DND-41 (cell line): ENCODE results near the gene COX5A.

Source experiments
- ATAC-seq: fragments of 200-7000 bp; cut with Tn5 transposase; 3 replicates; pipeline ENCODE4 v1.9.1; 2021; ENCODE audit warnings: low read depth; ENCODE audit not compliant: insufficient read depth
- DNase-seq: peaks from one replicate; pipeline ENCODE4 v3.0.0-alpha.2; 2020
- H2AFZ ChIP-seq: 2 replicates; pipeline ENCODE4 v1.6.0; 2012; ENCODE audit warnings: low read depth, low read length
- H3K27ac ChIP-seq: 2 replicates; pipeline ENCODE4 v1.5.1; 2012; ENCODE audit warnings: low read length, inconsistent platforms
- H3K27me3 ChIP-seq: fragments of 200-600 bp; sonication (generic); 2 replicates; pipeline ENCODE4 v1.6.0; 2012; ENCODE audit warnings: low read length, mild to moderate bottlenecking, inconsistent platforms; ENCODE audit not compliant: insufficient read depth, poor library complexity
- H3K36me3 ChIP-seq: 2 replicates; pipeline ENCODE4 v1.5.1; 2012; ENCODE audit warnings: low read length, inconsistent platforms; ENCODE audit not compliant: insufficient read depth
- H3K4me1 ChIP-seq: 2 replicates; pipeline ENCODE4 v1.5.1; 2012; ENCODE audit warnings: mild to moderate bottlenecking, low read length; ENCODE audit not compliant: insufficient read depth
- H3K4me2 ChIP-seq: 2 replicates; pipeline ENCODE4 v1.6.0; 2012; ENCODE audit warnings: mild to moderate bottlenecking, moderate library complexity, low read length, inconsistent platforms; ENCODE audit not compliant: insufficient read depth
- H3K4me3 ChIP-seq, 2 experiments: fragments of 200-600 bp in 1 of 2; shearing (Covaris generic) in 1 of 2; 2 replicates each; pipeline ENCODE4 v1.5.1; 2012 to 2016; ENCODE audit warnings: inconsistent platforms in 2 of 2, low read length in 2 of 2, mild to moderate bottlenecking in 2 of 2, low read depth in 1 of 2, moderate library complexity in 1 of 2
- H3K79me2 ChIP-seq: 2 replicates; pipeline ENCODE4 v1.6.0; 2012; ENCODE audit warnings: low read length, inconsistent platforms; ENCODE audit not compliant: insufficient read depth
- H3K9ac ChIP-seq: 2 replicates; pipeline ENCODE4 v1.6.0; 2012; ENCODE audit warnings: low read depth, mild to moderate bottlenecking, inconsistent platforms, low read length, moderate library complexity
- H3K9me3 ChIP-seq: 2 replicates; pipeline ENCODE4 v1.5.1; 2012; ENCODE audit warnings: low read length, moderate library complexity, mild to moderate bottlenecking, inconsistent platforms; ENCODE audit not compliant: insufficient read depth, severe bottlenecking
- H4K20me1 ChIP-seq: 2 replicates; pipeline ENCODE4 v1.6.0; 2012; ENCODE audit warnings: low read length; ENCODE audit not compliant: insufficient read depth
- EZH2 ChIP-seq: IDR thresholded peaks from 3 replicates; pipeline ENCODE4 v1.6.1; 2012; ENCODE audit warnings: borderline replicate concordance, low read depth, mild to moderate bottlenecking, moderate library complexity, low read length, inconsistent platforms; ENCODE audit not compliant: severe bottlenecking
- TF ChIP-seq, protein P1 (sequence below): IDR thresholded peaks from 2 replicates; pipeline ENCODE4 v1.5.1; 2012; ENCODE audit warnings: borderline replicate concordance, low read length, moderate library complexity, mild to moderate bottlenecking; ENCODE audit not compliant: poor library complexity, severe bottlenecking; ENCODE audit errors: extremely low read depth

COX5A gene

DNA sequence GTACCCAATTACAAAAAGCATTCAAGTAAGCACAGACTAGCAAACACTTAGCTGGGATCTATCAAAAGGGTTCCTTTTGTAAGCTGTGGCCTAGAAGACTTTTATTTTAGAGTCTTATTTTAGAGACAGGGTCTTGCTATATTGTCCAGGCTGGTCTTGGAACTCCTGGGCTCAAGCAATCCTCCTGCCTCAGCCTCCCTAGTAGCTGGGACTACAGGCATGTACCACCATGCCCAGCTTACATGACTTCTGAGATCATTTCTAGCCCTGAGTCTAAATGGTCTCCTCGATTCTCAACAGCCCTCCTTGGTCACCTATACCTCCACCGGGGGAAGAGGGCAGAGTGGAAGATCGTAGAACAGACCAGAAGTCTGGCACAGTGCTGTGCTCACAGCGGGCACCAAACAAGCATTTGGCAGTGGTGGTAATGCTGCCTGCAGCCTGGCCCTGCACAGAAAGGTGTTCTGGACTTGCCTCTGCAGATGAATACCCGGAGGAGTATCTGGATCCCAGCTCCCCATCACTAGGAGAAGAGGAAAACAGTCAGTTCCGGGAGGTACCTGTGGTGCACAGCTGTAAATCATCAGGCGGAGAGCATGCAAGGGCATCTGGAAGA, 33.6 kb downstream of the COX5A start:
- Histone ChIP-seq H4K20me1 (no peaks in the 10 kb centered on the region), H3K9me3 (no peaks in the 10 kb centered on the region), H3K36me3 (peaks cover 52% of the 10 kb centered on the region), H3K9ac (no peak overlapping the region), H3K4me2 (no peak overlapping the region), H3K27ac (no peak overlapping the region), H3K27me3 (no peaks in the 10 kb centered on the region), H3K4me1 (peaks cover 27% of the 10 kb centered on the region), H3K79me2 (peaks cover 22% of the 10 kb centered on the region), H3K4me3 (no peak overlapping the region), H2AFZ (no peak overlapping the region)
- DNase-seq, result no peak
- no peak for ATAC-seq
- TF ChIP-seq, protein P1, sequence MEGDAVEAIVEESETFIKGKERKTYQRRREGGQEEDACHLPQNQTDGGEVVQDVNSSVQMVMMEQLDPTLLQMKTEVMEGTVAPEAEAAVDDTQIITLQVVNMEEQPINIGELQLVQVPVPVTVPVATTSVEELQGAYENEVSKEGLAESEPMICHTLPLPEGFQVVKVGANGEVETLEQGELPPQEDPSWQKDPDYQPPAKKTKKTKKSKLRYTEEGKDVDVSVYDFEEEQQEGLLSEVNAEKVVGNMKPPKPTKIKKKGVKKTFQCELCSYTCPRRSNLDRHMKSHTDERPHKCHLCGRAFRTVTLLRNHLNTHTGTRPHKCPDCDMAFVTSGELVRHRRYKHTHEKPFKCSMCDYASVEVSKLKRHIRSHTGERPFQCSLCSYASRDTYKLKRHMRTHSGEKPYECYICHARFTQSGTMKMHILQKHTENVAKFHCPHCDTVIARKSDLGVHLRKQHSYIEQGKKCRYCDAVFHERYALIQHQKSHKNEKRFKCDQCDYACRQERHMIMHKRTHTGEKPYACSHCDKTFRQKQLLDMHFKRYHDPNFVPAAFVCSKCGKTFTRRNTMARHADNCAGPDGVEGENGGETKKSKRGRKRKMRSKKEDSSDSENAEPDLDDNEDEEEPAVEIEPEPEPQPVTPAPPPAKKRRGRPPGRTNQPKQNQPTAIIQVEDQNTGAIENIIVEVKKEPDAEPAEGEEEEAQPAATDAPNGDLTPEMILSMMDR, result no peak
- no peak for TF ChIP-seq EZH2

DNA sequence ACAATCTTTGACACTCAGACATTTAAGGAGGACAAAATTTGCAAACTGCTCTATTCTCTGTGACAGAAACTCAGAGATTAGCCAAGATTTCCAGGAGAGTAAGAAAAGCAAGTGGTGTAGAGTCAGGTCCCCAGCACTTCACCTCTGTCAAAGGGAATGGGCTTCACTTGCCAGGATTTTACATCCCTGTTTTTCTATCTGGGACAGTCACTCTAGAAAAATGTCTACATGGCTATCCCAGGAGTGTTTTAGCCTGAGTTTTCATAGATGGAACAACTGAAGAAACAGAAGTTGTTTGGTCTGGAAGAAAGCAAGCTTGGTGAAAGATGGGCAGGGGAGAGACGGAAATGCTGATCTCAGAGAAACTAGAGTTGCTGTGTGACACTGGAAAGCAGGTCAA, 34.2 kb downstream of the COX5A start:
- ATAC-seq (no peak), DNase-seq (no peak)
- TF ChIP-seq EZH2, result no peak
- TF ChIP-seq, protein P1, result no peak
- H3K27ac ChIP-seq, result no peak overlapping the region
- peaks cover 27% of the 10 kb centered on the region for H3K4me1 ChIP-seq
- no peaks in the 10 kb centered on the region for H4K20me1 ChIP-seq
- no peak overlapping the region for H3K4me3 ChIP-seq
- no peak overlapping the region for H3K9ac ChIP-seq
- H3K79me2 ChIP-seq, result peaks cover 22% of the 10 kb centered on the region
- no peaks in the 10 kb centered on the region for H3K9me3 ChIP-seq
- H3K4me2 ChIP-seq, result no peak overlapping the region
- H3K27me3 ChIP-seq, result no peaks in the 10 kb centered on the region
- peaks cover 57% of the 10 kb centered on the region for H3K36me3 ChIP-seq
- H2AFZ ChIP-seq, result no peak overlapping the region

DNA sequence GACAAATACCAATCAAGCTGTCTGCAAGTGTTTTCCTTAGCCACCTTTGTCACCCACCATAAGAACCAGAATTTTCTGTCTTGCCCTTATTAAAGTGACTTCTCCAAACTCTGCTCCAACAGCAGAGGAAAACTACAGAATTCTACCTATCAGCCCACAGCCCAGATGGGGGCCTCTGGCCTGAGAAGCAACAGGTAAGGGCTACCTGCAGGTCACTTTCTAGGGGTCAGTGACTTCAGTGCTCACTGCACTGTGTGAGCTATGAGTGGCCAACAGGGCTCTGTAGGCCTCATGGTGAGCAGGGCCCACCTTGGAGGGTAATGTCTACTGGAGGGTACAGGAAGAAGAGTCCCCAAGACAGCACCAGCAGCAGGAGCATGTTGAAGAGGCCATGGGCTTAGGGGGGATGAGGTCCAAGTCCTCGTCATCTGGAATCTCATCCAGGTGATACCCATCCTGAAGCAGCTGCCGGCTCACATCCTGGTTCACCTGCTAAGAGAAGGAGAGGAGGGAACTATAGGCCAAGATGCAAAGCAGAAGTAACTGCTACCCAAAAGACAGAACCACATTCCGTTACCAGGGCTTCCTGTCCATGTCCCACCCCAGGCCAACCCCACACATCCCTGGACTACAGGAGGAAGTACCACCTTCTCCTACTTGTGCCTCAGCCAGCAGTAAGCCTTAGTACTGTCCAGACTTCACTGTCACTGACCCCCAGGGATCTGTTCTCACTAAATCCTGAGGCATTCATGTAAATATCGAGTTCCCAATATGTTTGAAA, 35.4 kb downstream of the COX5A start:
- DNase-seq (no peak), ATAC-seq (no peak)
- Histone ChIP-seq H3K9ac (no peak overlapping the region), H2AFZ (no peak overlapping the region), H3K36me3 (peaks cover 65% of the 10 kb centered on the region), H3K79me2 (peaks cover 22% of the 10 kb centered on the region), H3K4me2 (no peak overlapping the region), H3K4me1 (peaks cover 23% of the 10 kb centered on the region), H3K27me3 (no peaks in the 10 kb centered on the region), H3K9me3 (no peaks in the 10 kb centered on the region), H3K27ac (no peak overlapping the region), H3K4me3 (no peak overlapping the region), H4K20me1 (no peaks in the 10 kb centered on the region)
- TF ChIP-seq EZH2, result no peak
- TF ChIP-seq, protein P1, result no peak
